Measurements from ENCODE around the gene ARID5B.

Gene ARID5B

GRCh38 chr10:62077330-62078015, 176.0 kb downstream of the ARID5B start:
- no peak for DNase-seq
- peaks cover 16 to 21% (median 17%) of the 10 kb centered on the region in 4 experiments for H3K4me1 ChIP-seq (ENCODE audit: control extremely low read depth in 1 of 4, control insufficient read depth in 4 of 4, insufficient read depth in 4 of 4, low read length in 3 of 4)
- H3K27me3 ChIP-seq (replicated peaks in 2 of 5; ENCODE audit: control insufficient read depth in 4 of 5, insufficient read depth in 5 of 5, low read length in 4 of 5): no peaks in the 10 kb centered on the region
- WGBS (ENCODE audit: insufficient coverage): no CpG with 5 or more reads among the region's 2 CpGs
- H3K4me3 ChIP-seq (ENCODE audit: control insufficient read depth in 1 of 7, extremely low read depth in 1 of 7, insufficient read depth in 4 of 7, low read depth in 2 of 7, low read length in 6 of 7): no peak overlapping the region
- CTCF ChIA-PET: no interaction called here
- H3K27ac ChIP-seq (ENCODE audit: insufficient read depth in 1 of 2, low read depth in 1 of 2, low read length in 2 of 2, poor library complexity in 1 of 2, severe bottlenecking in 2 of 2): no peak overlapping the region
- POLR2A ChIA-PET: interaction anchor here (0.6 kb wide), 1 partner anchor 1408 kb away, joined by 3 read pairs; no protein-coding TSS in a partner anchor
- H3K36me3 ChIP-seq (ENCODE audit: control insufficient read depth in 4 of 4, insufficient read depth in 4 of 4, low read length in 3 of 4): peaks cover 12 to 35% (median 27%) of the 10 kb centered on the region in 4 experiments
- H3K9me3 ChIP-seq (ENCODE audit: control extremely low read depth in 1 of 5, control insufficient read depth in 4 of 5, insufficient read depth in 2 of 5, low read depth in 1 of 5, low read length in 4 of 5): no peaks in the 10 kb centered on the region

GRCh38 chr10:62079885-62080559, 178.5 kb downstream of the ARID5B start:
- Histone ChIP-seq H3K27me3 (replicated peaks in 2 of 5; ENCODE audit: control insufficient read depth in 4 of 5, insufficient read depth in 5 of 5, low read length in 4 of 5) (no peaks in the 10 kb centered on the region), H3K36me3 (ENCODE audit: control insufficient read depth in 4 of 4, insufficient read depth in 4 of 4, low read length in 3 of 4) (peaks cover 9 to 18% (median 15%) of the 10 kb centered on the region in 4 experiments), H3K4me1 (ENCODE audit: control extremely low read depth in 1 of 4, control insufficient read depth in 4 of 4, insufficient read depth in 4 of 4, low read length in 3 of 4) (peaks cover 29 to 43% (median 36%) of the 10 kb centered on the region in 4 experiments), H3K27ac (ENCODE audit: insufficient read depth in 1 of 2, low read depth in 1 of 2, low read length in 2 of 2, poor library complexity in 1 of 2, severe bottlenecking in 2 of 2) (no peak overlapping the region), H3K4me3 (ENCODE audit: control insufficient read depth in 1 of 7, extremely low read depth in 1 of 7, insufficient read depth in 4 of 7, low read depth in 2 of 7, low read length in 6 of 7) (no peak overlapping the region), H3K9me3 (ENCODE audit: control extremely low read depth in 1 of 5, control insufficient read depth in 4 of 5, insufficient read depth in 2 of 5, low read depth in 1 of 5, low read length in 4 of 5) (no peaks in the 10 kb centered on the region)
- POLR2A ChIA-PET: no interaction called here
- DNase-seq: no peak
- CTCF ChIA-PET: interaction anchor here (1.0 to 2.0 kb wide), 3 partner anchors 20 to 165 kb away, joined by 3 to 6 read pairs (median 3); no protein-coding TSS in a partner anchor
- 100% methylated on average over 6 of the region's 8 CpGs for WGBS (ENCODE audit: insufficient coverage)

GRCh38 chr10:62080905-62081304, 179.4 kb downstream of the ARID5B start:
- DNase-seq: no peak
- no peak overlapping the region for H3K27ac ChIP-seq (ENCODE audit: insufficient read depth in 1 of 2, low read depth in 1 of 2, low read length in 2 of 2, poor library complexity in 1 of 2, severe bottlenecking in 2 of 2)

GRCh38 chr10:62081341-62082270, 180.1 kb downstream of the ARID5B start:
- CTCF ChIA-PET: no interaction called here
- peak overlapping the region; percentile 95 to 97 for H3K27ac ChIP-seq (ENCODE audit: insufficient read depth in 1 of 2, low read depth in 1 of 2, low read length in 2 of 2, poor library complexity in 1 of 2, severe bottlenecking in 2 of 2)
- no CpG with 5 or more reads among the region's 5 CpGs for WGBS (ENCODE audit: insufficient coverage)
- H3K4me1 ChIP-seq (ENCODE audit: control extremely low read depth in 1 of 4, control insufficient read depth in 4 of 4, insufficient read depth in 4 of 4, low read length in 3 of 4): peaks cover 29 to 43% (median 36%) of the 10 kb centered on the region in 4 experiments
- no peaks in the 10 kb centered on the region for H3K27me3 ChIP-seq (replicated peaks in 2 of 5; ENCODE audit: control insufficient read depth in 4 of 5, insufficient read depth in 5 of 5, low read length in 4 of 5)
- H3K36me3 ChIP-seq (ENCODE audit: control insufficient read depth in 4 of 4, insufficient read depth in 4 of 4, low read length in 3 of 4): peaks cover 9 to 19% (median 13%) of the 10 kb centered on the region in 4 experiments
- H3K4me3 ChIP-seq (ENCODE audit: control insufficient read depth in 1 of 7, extremely low read depth in 1 of 7, insufficient read depth in 4 of 7, low read depth in 2 of 7, low read length in 6 of 7): no peak overlapping the region
- DNase-seq: no peak
- POLR2A ChIA-PET: no interaction called here
- no peaks in the 10 kb centered on the region for H3K9me3 ChIP-seq (ENCODE audit: control extremely low read depth in 1 of 5, control insufficient read depth in 4 of 5, insufficient read depth in 2 of 5, low read depth in 1 of 5, low read length in 4 of 5)

More at GRCh38 chr10:62080905-62081304, 179.4 kb downstream of the ARID5B start:
- Histone ChIP-seq H3K27me3 (replicated peaks in 2 of 5; ENCODE audit: control insufficient read depth in 4 of 5, insufficient read depth in 5 of 5, low read length in 4 of 5) (no peaks in the 10 kb centered on the region), H3K36me3 (ENCODE audit: control insufficient read depth in 4 of 4, insufficient read depth in 4 of 4, low read length in 3 of 4) (peaks cover 10 to 18% (median 12%) of the 10 kb centered on the region in 4 experiments), H3K9me3 (ENCODE audit: control extremely low read depth in 1 of 5, control insufficient read depth in 4 of 5, insufficient read depth in 2 of 5, low read depth in 1 of 5, low read length in 4 of 5) (no peaks in the 10 kb centered on the region), H3K4me3 (ENCODE audit: control insufficient read depth in 1 of 7, extremely low read depth in 1 of 7, insufficient read depth in 4 of 7, low read depth in 2 of 7, low read length in 6 of 7) (no peak overlapping the region), H3K4me1 (ENCODE audit: control extremely low read depth in 1 of 4, control insufficient read depth in 4 of 4, insufficient read depth in 4 of 4, low read length in 3 of 4) (peaks cover 29 to 43% (median 36%) of the 10 kb centered on the region in 4 experiments)
- 95% methylated on average over 4 of the region's 5 CpGs for WGBS (ENCODE audit: insufficient coverage)
- POLR2A ChIA-PET: no interaction called here
- CTCF ChIA-PET: interaction anchor here (1.0 kb wide), 1 partner anchor 30 kb away, joined by 3 read pairs; no protein-coding TSS in a partner anchor

- Histone ChIP-seq H3K4me3 (ENCODE audit: control insufficient read depth in 1 of 7, extremely low read depth in 1 of 7, insufficient read depth in 4 of 7, low read depth in 2 of 7, low read length in 6 of 7) (peak overlapping the region in 5 of 7 experiments; percentile 19 to 65 (median 50)), H3K36me3 (ENCODE audit: control insufficient read depth in 4 of 4, insufficient read depth in 4 of 4, low read length in 3 of 4) (peaks cover 10 to 15% (median 12%) of the 10 kb centered on the region in 4 experiments), H3K27ac (ENCODE audit: insufficient read depth in 1 of 2, low read depth in 1 of 2, low read length in 2 of 2, poor library complexity in 1 of 2, severe bottlenecking in 2 of 2) (peak overlapping the region; percentile 95 to 97), H3K4me1 (ENCODE audit: control extremely low read depth in 1 of 4, control insufficient read depth in 4 of 4, insufficient read depth in 4 of 4, low read length in 3 of 4) (peaks cover 29 to 43% (median 36%) of the 10 kb centered on the region in 4 experiments), H3K9me3 (ENCODE audit: control extremely low read depth in 1 of 5, control insufficient read depth in 4 of 5, insufficient read depth in 2 of 5, low read depth in 1 of 5, low read length in 4 of 5) (no peaks in the 10 kb centered on the region), H3K27me3 (replicated peaks in 2 of 5; ENCODE audit: control insufficient read depth in 4 of 5, insufficient read depth in 5 of 5, low read length in 4 of 5) (no peaks in the 10 kb centered on the region)
- ChIA-PET CTCF (interaction anchor here (0.9 to 1.1 kb wide), 2 partner anchors 12 to 183 kb away, joined by 3 to 4 read pairs; no protein-coding TSS in a partner anchor), POLR2A (no interaction called here)
- no peak for DNase-seq
- WGBS (ENCODE audit: insufficient coverage): no CpG with 5 or more reads among the region's 1 CpG
Observed at GRCh38 chr10:62082271-62082656, 180.8 kb downstream of the ARID5B start.

- Histone ChIP-seq H3K9me3 (ENCODE audit: control extremely low read depth in 1 of 5, control insufficient read depth in 4 of 5, insufficient read depth in 2 of 5, low read depth in 1 of 5, low read length in 4 of 5) (no peaks in the 10 kb centered on the region), H3K27ac (ENCODE audit: insufficient read depth in 1 of 2, low read depth in 1 of 2, low read length in 2 of 2, poor library complexity in 1 of 2, severe bottlenecking in 2 of 2) (peak overlapping the region; percentile 95 to 97), H3K27me3 (replicated peaks in 2 of 5; ENCODE audit: control insufficient read depth in 4 of 5, insufficient read depth in 5 of 5, low read length in 4 of 5) (no peaks in the 10 kb centered on the region), H3K36me3 (ENCODE audit: control insufficient read depth in 4 of 4, insufficient read depth in 4 of 4, low read length in 3 of 4) (peaks cover 10 to 15% (median 12%) of the 10 kb centered on the region in 4 experiments), H3K4me1 (ENCODE audit: control extremely low read depth in 1 of 4, control insufficient read depth in 4 of 4, insufficient read depth in 4 of 4, low read length in 3 of 4) (peaks cover 29 to 43% (median 36%) of the 10 kb centered on the region in 4 experiments), H3K4me3 (ENCODE audit: control insufficient read depth in 1 of 7, extremely low read depth in 1 of 7, insufficient read depth in 4 of 7, low read depth in 2 of 7, low read length in 6 of 7) (peak overlapping the region in 6 of 7 experiments; percentile 19 to 65 (median 50))
- ChIA-PET POLR2A (no interaction called here), CTCF (interaction anchor here (0.9 to 1.3 kb wide), 3 partner anchors 13 to 184 kb away, joined by 3 to 4 read pairs (median 3); no protein-coding TSS in a partner anchor)
- peak; percentile 44 to 78 (median 73) for DNase-seq
- 0% methylated on average over 5 of the region's 7 CpGs for WGBS (ENCODE audit: insufficient coverage)
Observed at GRCh38 chr10:62082729-62083411, 181.4 kb downstream of the ARID5B start.
